Activated T-helper 1 cell treated with Interleukin-2 at 50 U/mL for 16 hours (primary cell): Measurements from ENCODE around the gene ARL8B.
"Not testable (repeated sequence)": the region's sequence is repeated elsewhere in the genome, so short reads cannot be mapped to it uniquely, and the experiment has no call there.

Source experiments
- DNase-seq: peaks from one replicate; pipeline ENCODE4 v3.0.0-alpha.2; 2020; ENCODE audit warnings: low read depth

Gene ARL8B

DNA sequence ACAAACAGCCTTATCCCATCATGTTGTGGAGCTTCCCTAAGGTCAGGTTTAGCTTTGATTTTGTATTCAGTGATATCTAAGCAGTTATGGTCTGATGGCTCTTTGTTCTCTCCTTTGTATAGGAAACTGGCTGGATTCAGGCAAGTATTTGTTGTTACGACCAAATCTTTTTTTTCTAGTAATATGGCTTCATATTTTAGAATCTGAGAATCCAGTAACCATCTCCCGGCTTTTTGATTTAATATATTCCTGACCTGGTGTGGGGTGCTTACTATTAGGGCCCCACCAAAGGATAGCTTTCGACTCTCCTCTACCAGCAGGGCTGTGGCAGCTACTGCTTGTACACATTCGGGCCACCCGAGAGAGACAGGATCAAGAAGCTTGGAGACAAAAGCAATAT lies 23.0 kb downstream of the ARL8B start:
- no peak for DNase-seq

DNA sequence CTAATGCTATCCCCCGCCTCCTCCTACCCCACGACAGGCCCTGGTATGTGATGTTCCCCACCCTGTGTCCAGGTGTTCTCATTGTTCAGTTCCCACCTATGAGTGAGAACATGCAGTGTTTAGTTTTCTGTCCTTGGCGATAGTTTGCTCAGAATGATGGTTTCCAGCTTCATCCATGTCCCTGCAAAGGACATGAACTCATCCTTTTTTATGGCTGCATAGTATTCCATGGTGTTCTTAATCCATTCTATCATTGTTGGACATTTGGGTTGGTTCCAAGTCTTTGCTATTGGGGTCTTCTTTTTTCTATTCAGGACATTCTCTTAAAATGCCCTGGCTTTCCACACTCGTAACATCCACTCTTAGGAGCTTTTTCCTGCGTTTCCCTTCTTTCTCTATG lies 25.1 kb downstream of the ARL8B start:
- not testable (repeated sequence) for DNase-seq

DNA sequence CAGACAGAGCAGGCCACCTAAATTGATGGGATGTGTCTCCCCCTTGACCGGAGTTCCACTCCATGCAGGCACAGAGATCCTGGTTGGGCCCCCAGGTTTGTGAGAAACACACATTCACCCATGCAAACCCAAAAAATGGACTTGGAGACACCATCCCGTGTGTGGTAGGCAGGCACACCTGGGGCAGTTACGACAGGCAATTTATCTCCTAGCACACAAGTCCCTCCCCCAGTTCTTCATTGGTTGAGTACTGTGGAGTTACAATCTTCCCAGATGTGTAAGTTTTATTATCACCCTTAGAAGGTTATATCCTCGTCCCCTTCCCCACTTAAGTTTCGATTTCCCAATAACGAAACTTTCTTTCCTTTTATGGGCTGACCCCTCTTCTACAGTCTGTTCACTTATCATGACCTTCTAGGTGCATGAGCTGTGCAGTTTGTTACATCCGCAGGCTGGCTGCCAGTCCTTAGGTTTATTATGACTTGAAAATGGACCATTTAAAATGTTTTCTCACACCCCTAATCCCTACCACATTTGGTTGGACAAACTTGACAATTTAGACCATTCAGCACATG lies 27.3 kb downstream of the ARL8B start:
- no peak for DNase-seq

GRCh38 chr3:5151586-5151985 lies 29.5 kb downstream of the ARL8B start:
- DNase-seq, result no peak

- no peak for DNase-seq
These were observed 31.0 kb downstream of the ARL8B start for GRCh38 chr3:5153074-5153473.

DNA sequence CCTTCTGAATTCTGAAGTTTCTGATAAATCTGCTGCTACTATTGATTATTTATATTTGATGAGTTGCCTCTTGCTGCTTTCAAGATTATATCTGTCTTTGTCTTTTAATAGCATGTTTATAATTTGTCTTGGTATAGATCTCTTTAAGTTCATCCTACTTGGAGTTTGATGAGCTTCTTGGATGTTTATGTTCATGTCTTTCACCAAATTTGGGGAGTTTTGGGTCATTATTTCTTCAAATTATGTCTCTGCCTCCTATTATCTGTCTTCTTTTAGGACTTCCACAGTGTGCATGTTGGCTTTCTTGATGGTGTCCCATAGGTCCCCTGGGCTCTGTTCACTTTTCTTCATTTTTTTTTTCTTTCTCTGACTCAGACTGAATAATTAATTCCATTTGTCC lies 33.1 kb downstream of the ARL8B start:
- no peak for DNase-seq

DNA sequence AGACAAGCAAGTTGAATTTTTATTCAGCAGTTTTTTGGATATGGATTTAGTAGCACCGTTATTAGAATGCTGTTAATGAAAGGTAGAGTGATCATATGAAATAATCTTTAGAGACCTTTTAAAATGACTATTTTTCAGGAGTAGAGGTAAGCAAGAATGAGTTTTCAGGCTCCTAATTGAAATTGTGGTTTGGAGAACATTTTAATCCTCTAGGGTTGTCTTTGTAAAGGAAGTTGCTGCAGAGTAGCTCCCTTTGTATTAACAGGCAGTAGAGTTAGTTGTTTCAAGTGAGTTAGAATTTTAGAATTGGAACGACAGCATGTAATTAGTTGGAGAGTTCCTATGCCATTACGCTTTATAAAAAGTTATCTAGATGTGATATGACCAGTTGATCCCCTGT lies 38.2 kb downstream of the ARL8B start:
- no peak for DNase-seq

DNA sequence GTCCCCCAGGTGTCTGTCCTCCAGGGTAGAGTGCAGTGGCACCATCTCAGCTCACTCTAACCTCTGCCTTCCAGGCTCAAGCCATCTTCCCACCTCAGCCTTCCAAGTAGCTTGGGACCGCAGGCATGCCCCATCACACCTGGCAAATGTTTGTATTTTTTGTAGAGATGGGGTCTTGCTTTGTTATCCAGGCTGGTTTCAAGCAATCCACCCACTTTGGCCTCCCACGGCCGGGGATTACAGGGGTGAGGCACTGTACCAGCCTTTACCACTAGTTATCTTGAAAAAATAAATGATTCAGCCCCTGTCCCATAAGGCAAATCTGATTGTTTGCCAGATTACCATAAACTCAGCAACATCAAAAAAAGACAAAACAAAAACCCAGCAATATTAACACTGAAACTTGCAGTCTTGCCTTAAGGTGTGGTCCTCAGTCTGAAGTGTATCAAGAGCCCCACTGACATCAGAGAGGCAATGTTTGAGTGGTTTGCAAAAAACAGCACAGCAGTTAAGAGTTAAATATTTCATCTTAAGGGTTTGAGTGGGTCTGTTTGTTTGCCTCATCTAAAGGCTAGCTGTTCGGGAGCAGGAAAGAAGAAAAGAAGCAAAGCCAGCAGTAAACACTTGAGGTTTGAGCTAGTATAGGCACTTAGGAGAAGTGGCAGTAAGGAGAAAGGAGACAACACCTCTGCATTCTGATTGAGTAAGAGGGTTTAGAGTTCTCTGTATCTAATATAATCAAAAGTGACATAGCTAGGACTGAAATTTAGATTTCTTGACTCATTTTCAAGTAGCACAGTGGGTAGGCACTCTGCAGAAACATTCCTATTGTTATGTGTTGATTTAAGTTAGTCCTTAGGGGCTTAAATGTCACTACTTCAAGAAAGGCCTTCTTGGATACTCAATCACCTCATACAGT lies 39.1 kb downstream of the ARL8B start:
- DNase-seq, result no peak

- no peak for DNase-seq
These were observed 40.0 kb downstream of the ARL8B start for GRCh38 chr3:5162102-5162501.

DNA sequence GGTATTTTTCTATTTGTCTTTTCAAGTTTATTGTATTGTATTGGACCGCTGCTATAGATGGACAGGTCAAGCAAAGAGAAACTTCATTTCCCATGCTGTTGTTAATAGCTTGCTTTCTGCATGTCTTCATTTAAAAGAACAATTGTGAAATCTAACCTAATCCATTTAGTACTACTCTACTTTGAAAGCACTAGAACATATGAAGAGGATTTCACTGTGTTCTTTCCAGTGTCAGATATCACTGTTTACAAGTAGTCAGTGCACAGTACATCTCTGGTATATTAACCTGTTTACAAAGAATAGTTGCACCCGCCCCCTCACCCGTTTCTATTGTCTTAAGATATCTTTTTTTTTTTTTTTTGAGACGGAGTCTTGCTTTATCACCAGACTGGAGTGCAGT lies 43.6 kb downstream of the ARL8B start:
- DNase-seq, result no peak

DNA sequence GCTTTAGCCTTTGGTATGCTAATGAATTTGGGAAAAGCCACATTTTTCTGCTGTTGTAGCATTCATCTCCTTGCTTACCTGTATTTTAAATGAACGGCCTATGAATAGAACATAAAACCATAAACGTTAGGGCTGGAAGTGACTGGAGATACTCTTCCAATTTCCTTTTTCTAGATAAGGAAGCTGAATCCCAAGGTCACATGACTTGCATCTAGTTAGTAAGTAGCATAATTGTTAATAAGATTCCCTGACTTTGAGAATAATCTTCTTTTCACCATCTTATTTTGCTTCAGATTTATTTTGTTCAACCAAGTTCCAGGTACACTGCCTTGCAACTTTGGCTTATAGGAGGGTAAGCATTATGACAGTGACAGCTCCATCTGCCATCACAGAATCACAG lies 44.8 kb downstream of the ARL8B start:
- DNase-seq, result no peak

- DNase-seq, result no peak
These were observed 46.0 kb downstream of the ARL8B start for GRCh38 chr3:5168110-5168509.

GRCh38 chr3:5169807-5170206 lies 47.7 kb downstream of the ARL8B start:
- no peak for DNase-seq

DNA sequence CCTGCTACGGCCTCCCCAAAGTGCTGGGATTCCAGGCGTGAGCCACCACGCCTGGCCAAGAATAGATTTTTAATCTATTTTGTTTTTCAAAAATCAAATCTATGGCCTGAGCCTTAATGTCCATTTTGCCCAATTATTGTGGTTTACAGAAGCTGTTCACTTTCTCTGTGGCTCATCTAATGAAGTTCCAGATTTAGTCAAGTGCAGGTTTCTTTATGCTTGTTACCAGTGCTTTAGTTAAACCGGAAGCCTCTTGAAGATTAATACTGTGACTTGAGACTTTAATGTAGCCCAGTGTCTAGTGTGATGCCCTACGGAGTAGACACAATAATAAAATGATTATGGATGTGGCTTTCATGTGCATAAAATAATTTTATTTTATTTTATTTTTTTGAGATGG lies 48.9 kb downstream of the ARL8B start:
- no peak for DNase-seq

- no peak for DNase-seq
These were observed 49.9 kb downstream of the ARL8B start for GRCh38 chr3:5172018-5172417.

GRCh38 chr3:5179036-5179435 lies 56.9 kb downstream of the ARL8B start:
- not testable (repeated sequence) for DNase-seq

- no peak for DNase-seq
These were observed 59.5 kb downstream of the ARL8B start for GRCh38 chr3:5181469-5182141.

DNA sequence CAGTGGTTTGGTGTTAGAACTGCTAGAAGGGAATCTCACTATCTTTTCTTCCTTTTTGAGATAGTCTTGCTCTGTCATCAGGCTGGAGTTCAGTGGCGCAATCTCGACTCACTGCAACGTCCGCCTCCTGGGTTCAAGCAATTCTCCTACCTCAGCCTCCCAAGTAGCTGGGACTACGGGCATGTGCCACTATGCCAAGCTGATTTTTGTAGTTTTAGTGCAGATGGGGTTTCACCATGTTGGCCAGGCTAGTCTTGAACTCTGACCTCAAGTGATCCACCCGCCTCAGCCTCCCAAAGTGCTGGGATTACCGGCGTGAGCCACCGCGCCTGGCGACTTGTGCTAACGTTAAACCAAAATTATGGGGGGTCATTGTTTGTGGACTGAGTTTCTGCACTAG lies 61.6 kb downstream of the ARL8B start:
- not testable (repeated sequence) for DNase-seq

DNA sequence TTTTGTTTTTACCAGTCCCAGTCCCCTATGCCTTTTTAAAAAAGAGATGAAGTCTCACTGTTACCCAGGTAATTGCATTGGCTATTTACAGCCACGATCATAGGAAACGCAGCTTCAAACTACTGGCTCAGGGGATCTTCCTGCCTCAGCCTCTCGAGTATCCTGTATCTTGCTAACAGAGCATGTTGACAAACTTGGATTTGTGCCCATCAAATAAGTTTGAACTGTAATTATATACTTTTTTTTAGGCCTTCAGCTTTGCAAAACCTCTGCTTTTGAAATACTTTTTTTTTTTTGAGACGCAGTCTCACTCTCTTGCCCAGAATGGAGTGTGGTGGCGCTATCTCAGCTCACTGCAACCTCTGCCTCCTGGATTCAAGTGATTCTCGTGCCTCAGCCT lies 62.4 kb downstream of the ARL8B start:
- no peak for DNase-seq

GRCh38 chr3:5185093-5185673 lies 63.1 kb downstream of the ARL8B start:
- DNase-seq, result no peak

DNA sequence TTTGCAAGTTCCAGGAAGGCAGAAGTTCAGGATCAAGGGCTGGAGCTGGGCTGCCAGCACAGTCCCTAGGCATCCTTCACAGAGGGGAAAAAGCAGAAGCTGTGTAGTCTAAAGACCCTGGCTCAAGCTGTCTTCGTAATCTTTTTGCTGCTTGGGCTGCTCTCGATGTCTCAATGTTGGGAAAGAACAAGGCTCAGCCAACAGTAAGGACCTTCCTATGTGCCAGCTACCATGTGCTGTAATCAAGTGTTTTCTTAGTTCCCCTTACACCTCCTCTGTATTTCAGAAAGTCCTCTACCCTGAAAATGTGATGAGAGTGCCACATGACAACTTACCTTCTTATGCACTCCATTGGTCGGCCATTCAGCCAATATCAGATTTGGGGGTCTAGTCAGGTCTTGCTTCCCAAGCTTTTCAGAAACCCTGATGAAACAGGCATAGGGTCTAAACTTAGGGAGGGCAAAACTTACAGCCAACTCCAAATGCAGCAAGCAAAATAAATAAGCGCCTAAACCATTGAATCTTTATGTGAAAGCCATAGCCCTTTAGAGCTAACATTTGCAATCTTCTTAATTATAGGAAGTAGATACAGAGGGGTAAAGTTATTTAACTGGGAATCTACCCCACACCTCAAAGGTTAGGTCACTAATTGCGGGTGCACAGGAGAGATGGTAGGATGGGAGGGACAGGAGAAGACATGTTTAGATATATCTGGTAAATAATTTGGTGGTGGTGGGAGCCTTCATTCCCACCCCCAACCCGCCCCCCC lies 64.2 kb downstream of the ARL8B start:
- no peak for DNase-seq

DNA sequence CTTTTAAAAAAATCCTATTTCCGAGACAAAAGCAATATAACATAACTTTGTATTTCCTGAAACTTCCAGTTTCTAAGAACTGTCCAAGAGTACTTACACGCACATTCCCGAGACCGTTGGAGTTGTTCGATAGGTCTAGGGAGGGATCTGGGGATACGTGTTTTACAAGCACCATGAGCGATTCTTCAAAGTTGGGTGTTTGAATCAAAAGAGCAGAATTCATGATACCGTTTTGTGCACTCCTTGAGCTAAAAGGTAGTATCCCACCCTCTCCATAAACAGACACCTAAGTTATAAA lies 64.7 kb downstream of the ARL8B start:
- no peak for DNase-seq
